ENCODE data around the gene GABRB2.

- TF ChIP-seq EZH2phosphoT487 (IDR thresholded peaks at IDR 0.05; ENCODE audit: insufficient read depth, low read depth) (no peak), EZH2 (IDR thresholded peaks at IDR 0.05; ENCODE audit: insufficient read depth, poor library complexity, severe bottlenecking) (no peak)
Measured at GRCh38 chr5:161580621-161581020, 34.1 kb upstream of the GABRB2 start.
